ENCODE measurements around the gene IGF1R.

Gene IGF1R

DNA sequence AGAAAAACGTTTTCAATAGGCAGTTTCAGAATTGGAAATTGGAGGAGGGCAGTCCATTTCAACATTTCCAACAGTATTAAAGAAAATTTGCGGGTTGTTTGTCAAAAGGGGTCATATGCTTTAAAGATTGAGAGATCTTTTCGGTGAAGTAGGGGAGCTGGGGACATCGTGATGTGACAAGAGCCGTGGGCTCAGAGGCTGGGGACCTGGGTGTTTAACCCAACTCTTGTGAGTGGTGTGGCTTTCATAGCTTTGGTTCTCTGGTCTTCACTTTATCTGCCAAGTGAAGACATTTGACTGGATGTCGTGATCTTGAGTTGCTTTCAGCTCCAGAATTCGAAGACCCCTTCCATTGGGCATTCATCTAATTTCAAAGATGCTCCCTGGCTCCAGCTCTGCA is 226.0 kb downstream of the IGF1R start:
- DNase-seq: no peak

GRCh38 chr15:98874773-98875172 is 226.4 kb downstream of the IGF1R start:
- DNase-seq: no peak

DNA sequence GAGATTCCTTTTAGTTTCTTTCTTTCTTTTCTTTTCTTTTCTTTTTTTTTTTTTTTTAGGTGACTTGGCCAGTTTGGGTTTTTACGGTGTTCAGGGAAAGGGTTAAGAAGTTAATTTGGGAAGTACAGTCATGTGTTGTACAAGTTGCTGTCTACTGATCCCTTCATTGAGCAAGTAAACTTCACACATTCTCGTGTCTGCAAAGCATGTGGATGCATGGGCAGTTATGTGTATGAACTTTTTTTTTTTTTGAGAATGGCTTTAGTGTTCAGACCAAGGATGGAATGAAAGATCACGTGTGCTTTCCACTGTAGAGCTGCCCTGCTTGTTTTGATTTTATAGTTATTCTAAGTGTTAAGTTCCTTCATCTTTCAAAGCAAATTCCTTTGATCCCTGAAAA is 227.0 kb downstream of the IGF1R start:
- no peak for DNase-seq

DNA sequence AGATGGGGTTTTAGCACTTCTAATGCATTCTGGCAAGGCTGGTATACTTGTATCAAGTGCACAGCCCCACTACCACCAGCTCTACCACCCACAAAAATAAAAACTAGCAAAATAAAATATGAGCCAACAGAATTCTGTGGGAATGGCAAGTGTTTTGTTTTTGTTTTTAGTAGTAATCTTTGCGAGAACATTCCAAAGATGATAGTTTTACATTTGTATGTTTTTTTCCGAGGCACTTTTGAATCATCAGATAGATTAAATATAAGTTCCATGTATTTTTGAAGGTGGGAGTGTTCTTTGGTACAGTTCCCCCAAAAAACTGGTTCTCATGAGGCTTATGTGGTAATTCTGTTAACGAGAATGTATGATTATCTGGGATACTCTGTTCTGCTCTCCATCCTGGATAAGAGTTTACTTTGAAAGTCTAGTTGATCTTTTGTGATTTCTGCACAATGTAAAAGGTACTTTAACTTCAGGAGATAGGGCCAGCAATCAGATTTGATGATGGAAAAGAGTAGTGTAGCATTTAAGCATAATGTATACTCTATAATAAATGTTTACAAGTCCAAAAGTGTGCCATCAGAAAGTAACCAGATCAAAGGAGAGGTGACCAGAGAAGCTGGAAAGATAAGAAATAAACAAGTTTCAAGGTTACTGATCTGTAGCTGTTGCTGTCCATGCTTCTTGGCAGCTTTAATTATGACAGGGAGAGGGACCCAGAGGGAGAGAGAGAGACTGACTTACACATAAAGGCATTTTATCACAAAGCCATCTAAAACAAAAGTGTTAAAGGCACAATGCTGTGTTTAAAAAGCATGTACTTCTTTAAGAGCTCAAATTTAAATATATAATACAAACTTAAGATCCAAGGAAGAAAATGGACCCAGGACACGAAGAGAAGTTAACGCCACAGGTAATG is 228.4 kb downstream of the IGF1R start:
- DNase-seq: no peak

DNA sequence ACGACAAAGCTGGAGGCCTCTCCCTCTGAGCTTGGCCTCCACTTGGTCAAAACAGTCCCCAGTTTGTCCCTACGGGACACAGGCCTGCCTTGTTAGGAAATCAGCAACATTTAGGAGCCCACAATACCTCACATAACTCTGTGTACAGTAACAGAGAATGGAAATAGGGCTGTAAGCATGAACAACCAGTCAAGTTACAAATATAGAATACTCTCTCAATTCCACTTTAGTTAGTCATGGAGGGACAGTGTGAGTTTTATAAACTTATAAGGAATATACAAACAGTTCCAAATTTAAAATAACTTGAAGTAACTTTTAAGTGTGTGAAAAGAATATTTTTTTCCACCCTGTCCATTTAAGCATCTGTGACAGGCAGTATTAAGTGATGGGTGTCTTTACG is 229.8 kb downstream of the IGF1R start:
- no peak for DNase-seq

GRCh38 chr15:98878862-98879261 is 230.5 kb downstream of the IGF1R start:
- DNase-seq: no peak

DNA sequence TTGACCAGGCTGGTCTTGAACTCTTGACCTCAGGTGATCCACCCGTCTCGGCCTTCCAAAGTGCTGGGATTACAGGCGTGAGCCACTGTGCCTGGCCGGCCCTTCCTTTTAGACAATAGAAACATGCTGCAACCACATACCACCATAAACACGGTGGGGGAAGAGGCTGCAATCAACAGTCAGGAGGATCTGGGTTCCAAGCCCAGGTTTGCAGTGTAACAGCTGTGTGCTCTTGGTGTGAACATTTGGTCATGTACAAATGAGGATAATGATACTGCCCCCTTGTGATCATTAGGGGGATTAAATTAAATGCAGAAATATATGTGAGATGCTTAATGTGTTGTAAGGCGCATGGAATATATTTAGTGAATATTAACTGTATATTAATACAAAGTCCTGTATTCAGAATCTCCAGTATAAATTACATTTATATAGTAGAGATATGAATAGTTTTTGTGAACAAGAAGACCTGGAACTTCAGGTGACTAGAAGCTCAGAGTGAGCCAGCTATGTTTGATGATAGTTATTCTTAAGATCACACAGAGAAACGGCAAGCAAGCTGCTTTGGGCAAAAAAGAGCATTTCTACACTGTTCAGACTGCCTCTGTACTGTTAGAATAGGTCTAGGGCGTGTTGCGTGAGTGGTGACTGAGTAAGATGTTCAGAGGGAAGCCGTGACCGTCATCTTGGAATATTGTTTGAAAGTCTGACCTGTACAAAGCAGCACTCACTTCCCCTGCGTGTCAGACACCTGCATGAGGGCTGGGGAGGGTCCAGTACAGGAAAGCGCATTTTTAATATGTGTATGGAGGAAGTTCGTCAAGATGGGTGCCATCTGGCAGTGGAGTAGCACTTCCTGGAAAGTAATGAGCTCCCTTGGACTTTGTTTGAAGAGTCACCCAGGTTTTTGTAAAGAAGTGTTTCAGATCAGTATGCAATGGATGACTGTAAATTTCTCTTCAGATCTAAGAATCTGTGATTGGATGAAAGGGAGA is 233.5 kb downstream of the IGF1R start:
- no peak for DNase-seq

GRCh38 chr15:98883478-98883877 is 235.1 kb downstream of the IGF1R start:
- DNase-seq: no peak

DNA sequence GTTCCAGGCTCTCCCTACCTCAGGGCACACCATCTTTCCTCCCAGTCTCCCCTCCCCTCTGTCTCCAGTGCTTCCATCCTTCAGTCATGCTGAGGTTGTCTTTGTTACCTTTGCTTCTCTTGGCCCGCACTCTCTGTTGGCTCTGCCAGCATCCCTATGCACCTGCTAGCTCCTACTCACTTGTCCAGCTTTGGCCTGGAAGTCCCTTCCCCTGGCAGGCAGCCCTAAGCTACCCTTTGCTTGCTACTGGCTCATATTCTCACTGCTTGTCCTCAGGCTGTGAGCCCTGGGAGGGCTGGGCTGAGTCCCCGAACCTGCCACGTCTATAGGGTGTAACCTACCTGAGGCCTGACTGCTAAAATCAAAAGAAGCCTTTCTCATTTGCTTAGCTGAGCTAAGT is 236.6 kb downstream of the IGF1R start:
- no peak for DNase-seq

DNA sequence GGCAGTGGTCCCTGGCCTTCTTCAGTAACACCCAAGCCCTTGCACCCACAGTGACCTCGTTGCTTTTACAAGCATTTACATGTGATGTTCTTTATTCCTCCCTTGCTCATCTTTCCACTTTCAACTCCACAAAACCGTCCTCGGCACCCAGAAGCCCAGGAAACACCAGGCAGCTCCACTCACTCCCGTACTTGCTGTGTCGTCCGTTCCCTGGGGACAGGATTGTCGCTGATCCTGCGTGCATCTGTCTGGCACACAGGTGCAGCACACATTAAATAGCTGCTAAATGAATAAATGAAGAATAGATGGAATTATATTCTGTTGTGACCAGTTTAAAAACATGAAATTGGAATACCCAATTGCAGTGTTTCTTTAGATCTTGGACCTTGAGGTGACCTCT is 239.6 kb downstream of the IGF1R start:
- DNase-seq: no peak

- no peak for DNase-seq
Observed at GRCh38 chr15:98888820-98889479, 240.6 kb downstream of the IGF1R start.

- DNase-seq: no peak
Observed at GRCh38 chr15:98889930-98890695, 241.8 kb downstream of the IGF1R start.

DNA sequence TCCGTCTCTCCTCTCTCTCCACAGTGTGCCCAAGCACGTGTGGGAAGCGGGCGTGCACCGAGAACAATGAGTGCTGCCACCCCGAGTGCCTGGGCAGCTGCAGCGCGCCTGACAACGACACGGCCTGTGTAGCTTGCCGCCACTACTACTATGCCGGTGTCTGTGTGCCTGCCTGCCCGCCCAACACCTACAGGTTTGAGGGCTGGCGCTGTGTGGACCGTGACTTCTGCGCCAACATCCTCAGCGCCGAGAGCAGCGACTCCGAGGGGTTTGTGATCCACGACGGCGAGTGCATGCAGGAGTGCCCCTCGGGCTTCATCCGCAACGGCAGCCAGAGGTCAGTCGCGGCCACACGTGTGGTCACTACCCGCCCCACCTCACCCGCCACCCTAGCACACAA is 243.0 kb downstream of the IGF1R start:
- no peak for DNase-seq

GRCh38 chr15:98893401-98893800 is 245.1 kb downstream of the IGF1R start:
- DNase-seq: no peak

DNA sequence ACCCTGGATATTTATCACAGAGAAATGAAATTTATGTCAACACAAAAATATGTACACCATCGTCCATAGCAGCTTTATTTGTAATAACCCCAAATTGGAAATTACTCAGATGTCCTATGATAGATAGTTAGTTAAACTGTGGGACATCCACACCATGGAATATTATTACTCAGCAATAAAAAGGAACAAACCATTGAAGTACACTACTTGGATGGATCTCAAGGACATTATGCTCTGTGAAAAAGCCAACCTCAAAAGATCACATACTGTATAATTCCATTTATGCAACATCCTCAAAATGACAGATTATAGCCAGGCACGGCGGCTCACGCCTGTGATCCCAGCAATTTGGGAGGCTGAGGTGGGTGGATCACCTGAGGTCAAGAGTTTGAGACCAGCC is 246.0 kb downstream of the IGF1R start:
- no peak for DNase-seq

- no peak for DNase-seq
Observed at GRCh38 chr15:98896002-98896721, 247.8 kb downstream of the IGF1R start.

- no peak for DNase-seq
Observed at GRCh38 chr15:98896802-98897732, 248.7 kb downstream of the IGF1R start.

GRCh38 chr15:98898122-98898521 is 249.8 kb downstream of the IGF1R start:
- no peak for DNase-seq

GRCh38 chr15:98899272-98900021 is 251.1 kb downstream of the IGF1R start:
- no peak for DNase-seq

DNA sequence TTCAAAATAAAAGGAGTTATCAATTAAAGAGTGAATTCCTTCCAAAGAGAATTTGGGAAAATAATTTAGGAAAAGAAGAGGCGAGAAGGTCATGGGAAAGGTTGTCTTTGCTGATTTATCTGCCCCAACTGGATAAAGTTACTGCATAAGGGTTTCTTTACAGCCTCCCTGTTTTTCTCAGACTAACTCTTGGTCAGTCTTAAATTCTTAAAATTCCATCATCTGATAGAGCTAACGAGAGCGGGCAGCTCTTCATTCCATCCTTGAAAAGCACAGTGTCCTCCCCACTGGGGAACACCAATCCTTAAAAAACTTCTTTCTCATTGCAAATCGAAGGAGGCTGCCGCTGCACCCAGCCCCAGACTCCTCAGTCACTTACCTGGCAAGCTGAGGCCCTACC is 252.0 kb downstream of the IGF1R start:
- no peak for DNase-seq
